Ovary (tissue), 3 donors: Measurements from ENCODE around the gene TSPEAR.
"Not testable (repeated sequence)": the region's sequence is repeated elsewhere in the genome, so short reads cannot be mapped to it uniquely, and the experiment has no call there.

ENCODE experiments used
- EP300 ChIP-seq: sonication (generic); formaldehyde crosslinking; IDR thresholded peaks from one replicate; pipeline ENCODE4 v1.6.1; 2017; ENCODE audit warnings: antibody characterized with exemption
- POLR2A ChIP-seq: fragments of 450-650 bp; IDR thresholded peaks from one replicate; pipeline ENCODE4 v1.6.1; 2017; ENCODE audit warnings: antibody characterized with exemption, mild to moderate bottlenecking, moderate library complexity
- TF ChIP-seq, protein P1 (sequence below), 3 donors: fragments of 450-650 bp in 2 of 3; fragments of 200-600 bp in 1 of 3; IDR thresholded peaks; one replicate each; pipeline versions ENCODE4 v1.5.1 to v1.8.0; 2016 to 2022; ENCODE audit warnings: antibody characterized with exemption in 3 of 3, mild to moderate bottlenecking in 1 of 3
- donor health status: DM: no; HTN: no; CAD: no.

DNA sequence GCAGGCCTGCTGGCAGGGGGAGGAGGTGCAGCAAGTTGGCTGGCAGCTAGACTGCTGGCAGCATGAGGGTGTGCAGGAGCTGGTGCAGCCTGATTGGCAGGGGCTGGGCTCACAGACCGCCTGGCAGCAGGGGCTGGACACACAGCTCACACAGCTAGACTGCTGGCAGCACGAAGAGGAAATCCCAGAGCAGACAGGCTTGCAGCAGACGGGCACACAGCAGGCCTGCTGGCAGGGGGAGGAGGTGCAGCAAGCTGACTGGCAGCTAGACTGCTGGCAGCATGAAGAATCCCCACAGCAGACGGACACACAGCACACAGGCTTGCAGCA, 119.6 kb downstream of the TSPEAR start:
- TF ChIP-seq, protein P1, sequence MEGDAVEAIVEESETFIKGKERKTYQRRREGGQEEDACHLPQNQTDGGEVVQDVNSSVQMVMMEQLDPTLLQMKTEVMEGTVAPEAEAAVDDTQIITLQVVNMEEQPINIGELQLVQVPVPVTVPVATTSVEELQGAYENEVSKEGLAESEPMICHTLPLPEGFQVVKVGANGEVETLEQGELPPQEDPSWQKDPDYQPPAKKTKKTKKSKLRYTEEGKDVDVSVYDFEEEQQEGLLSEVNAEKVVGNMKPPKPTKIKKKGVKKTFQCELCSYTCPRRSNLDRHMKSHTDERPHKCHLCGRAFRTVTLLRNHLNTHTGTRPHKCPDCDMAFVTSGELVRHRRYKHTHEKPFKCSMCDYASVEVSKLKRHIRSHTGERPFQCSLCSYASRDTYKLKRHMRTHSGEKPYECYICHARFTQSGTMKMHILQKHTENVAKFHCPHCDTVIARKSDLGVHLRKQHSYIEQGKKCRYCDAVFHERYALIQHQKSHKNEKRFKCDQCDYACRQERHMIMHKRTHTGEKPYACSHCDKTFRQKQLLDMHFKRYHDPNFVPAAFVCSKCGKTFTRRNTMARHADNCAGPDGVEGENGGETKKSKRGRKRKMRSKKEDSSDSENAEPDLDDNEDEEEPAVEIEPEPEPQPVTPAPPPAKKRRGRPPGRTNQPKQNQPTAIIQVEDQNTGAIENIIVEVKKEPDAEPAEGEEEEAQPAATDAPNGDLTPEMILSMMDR (IDR thresholded peaks at IDR 0.05) = not testable (repeated sequence)
- not testable (repeated sequence) for TF ChIP-seq POLR2A, EP300
